HG02610 (cell line): ENCODE measurements around the gene RBL1.
A peak's percentile ranks its signal among the peaks of the same experiment; 100 is the strongest.

ENCODE experiments used
- ATAC-seq: cut with Tn5 transposase; IDR thresholded peaks from one replicate; pipeline ENCODE4 v1.9.1; 2021; ENCODE audit warnings: mild to moderate bottlenecking, moderate library complexity; ENCODE audit not compliant: unreplicated experiment

RBL1 gene

DNA sequence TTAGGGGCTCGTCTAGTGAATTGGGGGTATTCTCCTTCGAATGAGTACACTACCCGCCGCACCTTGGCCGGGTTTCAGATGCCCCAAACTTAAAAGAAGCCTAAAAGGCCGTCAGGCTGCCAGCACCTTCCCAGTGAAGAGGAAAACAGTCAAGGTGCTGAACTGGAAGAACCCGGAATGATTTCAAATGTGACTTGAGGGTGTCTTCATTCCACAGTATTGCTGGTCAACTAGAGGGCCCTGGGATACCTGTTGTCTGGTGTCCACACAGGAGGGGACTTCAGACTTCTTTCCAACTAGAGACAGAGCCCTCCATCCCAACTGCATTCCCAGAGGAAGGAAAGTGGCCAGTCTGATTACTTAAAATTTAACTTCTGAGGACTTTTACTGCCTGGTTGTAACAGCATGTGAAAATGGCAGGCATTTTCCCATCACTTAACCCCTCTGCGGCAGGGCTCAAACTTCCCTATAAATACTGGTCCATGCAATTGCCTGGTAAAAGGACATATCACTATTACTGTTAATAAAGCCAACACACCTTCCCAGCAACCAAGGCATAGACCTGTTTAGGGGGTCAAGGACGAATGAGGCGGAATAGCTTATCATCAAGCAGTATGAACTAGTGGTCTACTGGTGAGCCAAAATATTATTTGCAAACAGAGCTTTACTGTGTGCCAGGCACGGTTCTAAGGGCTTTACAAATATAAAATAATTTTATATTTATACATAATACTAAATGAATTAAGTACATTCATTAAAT is 143.6 kb downstream of the RBL1 start:
- ATAC-seq: no peak

DNA sequence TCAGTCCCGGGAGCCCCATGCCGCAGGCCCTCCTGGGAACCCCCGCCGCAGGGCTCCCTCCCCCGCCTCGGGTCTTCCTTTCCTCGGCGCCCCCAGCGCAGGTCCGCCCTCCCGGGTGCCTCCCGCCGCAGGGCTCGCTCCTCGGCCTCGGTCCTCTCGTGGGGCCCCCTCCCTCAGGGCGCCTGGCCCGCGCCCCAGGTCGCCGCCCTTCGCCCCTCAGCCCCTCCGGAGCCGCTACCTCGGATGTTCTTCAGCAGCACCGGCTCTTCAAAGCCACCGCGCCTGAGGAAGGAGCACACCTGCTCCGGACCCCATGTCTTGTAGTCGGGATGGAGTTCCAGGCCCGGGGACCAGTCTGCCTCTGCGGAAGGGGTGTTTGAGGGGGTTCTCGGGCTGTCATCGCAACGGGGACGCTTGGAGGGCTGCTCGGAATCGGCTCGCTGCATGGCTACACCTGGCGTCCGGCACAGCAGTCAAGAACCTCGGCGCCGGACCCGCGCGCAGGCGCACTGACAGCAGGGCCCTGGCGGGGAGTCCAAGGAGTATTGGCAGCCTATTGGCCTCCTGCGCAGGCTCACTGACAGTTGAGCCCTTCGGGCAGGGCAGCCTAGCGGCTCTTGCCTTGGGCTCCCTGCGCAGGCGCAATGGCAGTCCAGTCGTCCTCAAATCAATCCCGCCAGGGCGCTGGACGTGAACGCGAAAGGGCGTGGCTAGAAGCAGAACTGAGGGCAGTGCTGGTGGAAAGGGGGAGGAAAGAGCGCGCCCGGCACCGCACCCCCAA is 144.4 kb downstream of the RBL1 start, which contains the start of gene SAMHD1:
Gene SAMHD1 (minus strand): TSS at position 511 of the 781 bp plus-strand sequence. CDS start 65 bp downstream, at position 446.
- peak; percentile 95 for ATAC-seq

DNA sequence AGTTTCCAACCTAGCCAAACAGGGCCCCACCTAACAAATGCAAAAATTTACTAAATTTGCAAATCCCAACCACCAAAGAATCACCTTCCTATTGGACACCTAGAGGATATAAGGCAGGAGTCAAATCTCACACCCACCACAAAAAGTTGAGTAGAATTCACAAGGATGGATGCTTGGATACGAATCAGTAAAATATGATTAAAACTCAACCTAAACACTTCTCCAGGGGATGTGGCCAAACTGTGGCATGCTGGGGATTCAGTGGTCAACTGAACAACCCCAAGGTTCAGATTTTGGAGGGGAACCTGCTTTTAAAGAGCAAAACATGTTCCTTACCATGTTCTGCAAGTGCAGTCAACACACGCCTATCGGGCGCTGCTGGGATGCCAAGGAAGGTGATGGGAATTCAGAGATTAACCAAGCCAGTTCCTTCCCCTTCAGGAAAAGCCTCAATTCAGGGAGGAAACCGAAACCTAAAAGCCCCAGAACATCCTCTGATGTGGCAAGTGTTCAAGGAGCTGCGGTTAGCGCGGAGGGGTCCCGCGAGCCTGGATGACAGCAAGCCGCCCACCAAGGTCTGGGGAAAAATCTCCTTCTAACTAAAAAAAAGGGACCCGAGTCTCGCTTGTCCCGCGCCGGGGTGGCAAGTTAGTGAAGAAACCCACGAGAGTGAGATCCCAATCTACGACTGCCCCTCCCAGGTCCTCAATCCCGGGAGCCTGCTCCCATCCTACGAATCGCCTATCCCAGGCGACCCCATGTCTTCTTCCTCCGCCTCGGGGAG is 145.2 kb downstream of the RBL1 start:
- ATAC-seq: peak; percentile 8
